H9 (cell line): ENCODE results near the gene TM9SF2. TPM values are rescaled to one million over a fixed set of nuclear protein-coding genes. Genes with fewer than 3 reads are reported as not detected.
A peak's percentile ranks its signal among the peaks of the same experiment; 100 is the strongest.

ENCODE experiments used
- DNase-seq: peaks from one replicate; pipeline ENCODE4 v3.0.0-alpha.2; 2017
- H2AFZ ChIP-seq: one replicate; pipeline ENCODE4 v1.6.1; 2013; ENCODE audit warnings: mild to moderate bottlenecking, low read length, control low read depth, moderate library complexity
- H2AK5ac ChIP-seq: 2 replicates; pipeline ENCODE4 v1.6.1; 2013; ENCODE audit warnings: low read length, control low read depth, mixed read lengths; ENCODE audit not compliant: insufficient read length
- H2BK120ac ChIP-seq: one replicate; pipeline ENCODE4 v1.6.1; 2013; ENCODE audit warnings: low read depth, mild to moderate bottlenecking, low read length, control low read depth, inconsistent platforms; ENCODE audit not compliant: poor library complexity, severe bottlenecking
- H2BK12ac ChIP-seq: 2 replicates; pipeline ENCODE4 v1.6.1; 2013; ENCODE audit warnings: low read length, control low read depth, mixed read lengths, low read depth; ENCODE audit not compliant: insufficient read length
- H2BK15ac ChIP-seq: 2 replicates; pipeline ENCODE4 v1.6.1; 2013; ENCODE audit warnings: low read depth, low read length, control low read depth
- H2BK20ac ChIP-seq: one replicate; pipeline ENCODE4 v1.6.1; 2013; ENCODE audit warnings: low read depth, mild to moderate bottlenecking, low read length, control low read depth, inconsistent platforms; ENCODE audit not compliant: poor library complexity, severe bottlenecking
- H2BK5ac ChIP-seq: 2 replicates; pipeline ENCODE4 v1.6.1; 2013; ENCODE audit warnings: low read length, control low read depth, mixed read lengths; ENCODE audit not compliant: insufficient read length
- H3K14ac ChIP-seq: 2 replicates; pipeline ENCODE4 v1.6.1; 2013; ENCODE audit warnings: low read length, control low read depth; ENCODE audit not compliant: insufficient read depth
- H3K18ac ChIP-seq: 2 replicates; pipeline ENCODE4 v1.6.1; 2013; ENCODE audit warnings: low read depth, mild to moderate bottlenecking, mixed read lengths, low read length, control low read depth; ENCODE audit not compliant: insufficient read length
- H3K23ac ChIP-seq: 2 replicates; pipeline ENCODE4 v1.6.1; 2013; ENCODE audit warnings: low read length, control low read depth, mixed read lengths, low read depth; ENCODE audit not compliant: insufficient read length
- H3K23me2 ChIP-seq: 2 replicates; pipeline ENCODE4 v1.6.1; 2013; ENCODE audit warnings: low read depth, mild to moderate bottlenecking, mixed read lengths, low read length, control low read depth; ENCODE audit not compliant: insufficient read length, poor library complexity, severe bottlenecking
- H3K27ac ChIP-seq: 2 replicates; pipeline ENCODE4 v1.5.1; 2013; ENCODE audit warnings: low read length, control low read depth, mixed read lengths, low read depth; ENCODE audit not compliant: insufficient read length
- H3K27me3 ChIP-seq: 2 replicates; pipeline ENCODE4 v1.6.1; 2013; ENCODE audit warnings: low read length, control low read depth, inconsistent platforms; ENCODE audit not compliant: insufficient read depth
- H3K4ac ChIP-seq: 2 replicates; pipeline ENCODE4 v1.6.1; 2013; ENCODE audit warnings: low read depth, mild to moderate bottlenecking, control low read depth, inconsistent platforms, low read length, moderate library complexity
- H3K4me1 ChIP-seq: 2 replicates; pipeline ENCODE4 v1.6.1; 2013; ENCODE audit warnings: low read length, control low read depth, inconsistent platforms; ENCODE audit not compliant: insufficient read depth
- H3K4me2 ChIP-seq: 2 replicates; pipeline ENCODE4 v1.6.1; 2013; ENCODE audit warnings: low read length, control low read depth, mixed read lengths; ENCODE audit not compliant: insufficient read length, insufficient read depth
- H3K56ac ChIP-seq: 2 replicates; pipeline ENCODE4 v1.6.1; 2013; ENCODE audit warnings: low read depth, mild to moderate bottlenecking, mixed read lengths, low read length, control low read depth; ENCODE audit not compliant: insufficient read length
- H3K79me1 ChIP-seq: 2 replicates; pipeline ENCODE4 v1.6.1; 2013; ENCODE audit warnings: low read depth, mild to moderate bottlenecking, moderate library complexity, low read length, control low read depth, inconsistent platforms; ENCODE audit not compliant: insufficient read depth, poor library complexity, severe bottlenecking
- H3K79me2 ChIP-seq: 2 replicates; pipeline ENCODE4 v1.6.1; 2013; ENCODE audit warnings: low read length, control low read depth, inconsistent platforms; ENCODE audit not compliant: insufficient read depth
- H3K9ac ChIP-seq: 2 replicates; pipeline ENCODE4 v1.6.1; 2013; ENCODE audit warnings: low read length, control low read depth, mixed read lengths; ENCODE audit not compliant: insufficient read length; ENCODE audit errors: extremely low read depth
- H3K9me3 ChIP-seq: one replicate; pipeline ENCODE4 v1.6.1; 2013; ENCODE audit warnings: low read depth, low read length, inconsistent platforms; ENCODE audit not compliant: control insufficient read depth
- H3T11ph ChIP-seq: one replicate; pipeline ENCODE4 v1.6.1; 2013; ENCODE audit warnings: mild to moderate bottlenecking, low read length, control low read depth, inconsistent platforms
- H4K20me1 ChIP-seq: one replicate; pipeline ENCODE4 v1.6.1; 2013; ENCODE audit not compliant: control insufficient read depth, insufficient read length, insufficient read depth
- H4K5ac ChIP-seq: 2 replicates; pipeline ENCODE4 v1.6.1; 2013; ENCODE audit warnings: low read depth, mild to moderate bottlenecking, mixed read lengths, low read length, control low read depth; ENCODE audit not compliant: insufficient read length
- H4K8ac ChIP-seq: replicated peaks from 2 replicates; pipeline ENCODE4 v1.6.1; 2013; ENCODE audit warnings: low read length, control low read depth, mixed read lengths, low read depth; ENCODE audit not compliant: insufficient read length
- H4K91ac ChIP-seq: 2 replicates; pipeline ENCODE4 v1.6.1; 2013; ENCODE audit warnings: low read depth, mild to moderate bottlenecking, moderate library complexity, mixed read lengths, low read length, control low read depth; ENCODE audit not compliant: insufficient read length
- H3K27ac Mint-ChIP-seq, 3 experiments: 2 replicates in 2 of 3; 3 replicates in 1 of 3; pipeline ENCODE4 v1.8.0; 2020 to 2021; ENCODE audit warnings: mixed read lengths in 3 of 3, mild to moderate bottlenecking in 1 of 3, moderate library complexity in 1 of 3
- H3K27me3 Mint-ChIP-seq: 2 replicates; pipeline ENCODE4 v1.8.0; 2021; ENCODE audit warnings: low read depth, mild to moderate bottlenecking, moderate library complexity, mixed read lengths
- H3K36me3 Mint-ChIP-seq, 3 experiments: 2 replicates in 2 of 3; 3 replicates in 1 of 3; pipeline ENCODE4 v1.8.0; 2020 to 2021; ENCODE audit warnings: low read depth in 3 of 3, mixed read lengths in 3 of 3; ENCODE audit not compliant: insufficient read depth in 1 of 3
- H3K4me1 Mint-ChIP-seq, 2 experiments: 2 replicates each; pipeline ENCODE4 v1.8.0; 2020; ENCODE audit warnings: mixed read lengths in 2 of 2
- H3K4me3 Mint-ChIP-seq, 2 experiments: 2 replicates in 1 of 2; 3 replicates in 1 of 2; pipeline ENCODE4 v1.8.0; 2020 to 2021; ENCODE audit warnings: mild to moderate bottlenecking in 2 of 2, mixed read lengths in 2 of 2, moderate library complexity in 1 of 2
- H3K9me3 Mint-ChIP-seq, 2 experiments: 2 replicates in 1 of 2; 3 replicates in 1 of 2; pipeline ENCODE4 v1.8.0; 2020; ENCODE audit warnings: mild to moderate bottlenecking in 2 of 2, mixed read lengths in 2 of 2, moderate library complexity in 1 of 2
- WGBS: extraction: QIAGEN DNeasy Blood & Tissue Kit; methylation state at CpG from one replicate; pipeline ENCODE4 v1.1.7; 2013; ENCODE audit warnings: missing lambda C conversion rate, low lambda C conversion rate, mixed read lengths; ENCODE audit not compliant: insufficient read length; ENCODE audit errors: extremely low coverage; 5-methylcytosine and 5-hydroxymethylcytosine counted together
- total RNA-seq: library from RNA; stranded (reverse); gene quantifications from 2 replicates; pipeline ENCODE4 v1.2.1, GENCODE V29; 2021
- TF ChIP-seq, protein P1 (sequence below): fragments of 200-600 bp; sonication (generic); conservative IDR thresholded peaks from 3 replicates; pipeline ENCODE4 v1.8.0; 2021; ENCODE audit warnings: antibody characterized with exemption, mild to moderate bottlenecking

TM9SF2 gene
- total RNA-seq, 1 experiment from 2014 or later = 86.1 TPM

DNA sequence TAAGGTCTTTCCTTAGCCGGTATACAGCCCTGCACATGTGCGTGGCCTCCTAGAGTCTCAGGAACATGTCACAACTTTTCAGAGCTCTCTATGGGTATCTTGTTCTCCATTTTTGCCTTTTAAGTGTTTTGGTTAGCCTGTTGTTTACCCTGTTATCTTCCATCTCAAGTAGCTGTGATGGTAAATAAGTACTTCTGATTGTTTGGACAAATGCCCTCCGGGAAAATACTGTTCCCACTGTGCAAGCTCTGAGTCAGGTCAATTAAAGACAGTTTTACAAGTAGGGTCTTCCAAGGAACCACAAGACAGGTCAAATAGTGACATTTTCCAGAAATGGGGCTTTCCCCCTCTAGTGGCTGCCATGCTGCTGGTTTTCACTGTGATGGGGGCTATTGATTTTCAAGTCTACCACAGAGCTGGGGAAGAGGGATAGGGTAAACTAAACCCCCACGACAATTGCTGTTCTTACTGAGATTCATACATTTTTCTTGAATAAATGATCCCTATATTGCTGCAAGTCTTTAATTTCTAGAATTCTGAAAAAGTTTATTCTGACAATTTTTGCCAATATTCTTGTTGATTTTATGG, 109.5 kb downstream of the TM9SF2 start:
- DNase-seq = peak; percentile 31
- Histone ChIP-seq H3K4me2 (no peak overlapping the region), H2AK5ac (no peak overlapping the region), H3T11ph (no peak overlapping the region), H2BK15ac (no peak overlapping the region), H3K56ac (no peak overlapping the region), H3K9ac (no peak overlapping the region), H3K4me1 (no peaks in the 10 kb centered on the region), H3K9me3 (no peaks in the 10 kb centered on the region), H4K8ac (no peak overlapping the region), H3K18ac (no peak overlapping the region), H3K23me2 (peaks cover 9% of the 10 kb centered on the region), H4K5ac (no peak overlapping the region), H3K4ac (no peak overlapping the region), H2BK20ac (no peak overlapping the region), H2AFZ (no peak overlapping the region), H3K79me1 (peaks cover 2% of the 10 kb centered on the region), H2BK120ac (no peak overlapping the region), H3K79me2 (no peaks in the 10 kb centered on the region), H2BK12ac (no peak overlapping the region), H3K23ac (no peak overlapping the region), H4K20me1 (no peaks in the 10 kb centered on the region), H3K27me3 (no peaks in the 10 kb centered on the region), H3K27ac (no peak overlapping the region), H3K14ac (no peak overlapping the region), H2BK5ac (no peak overlapping the region), H4K91ac (no peak overlapping the region)
- TF ChIP-seq, protein P1, sequence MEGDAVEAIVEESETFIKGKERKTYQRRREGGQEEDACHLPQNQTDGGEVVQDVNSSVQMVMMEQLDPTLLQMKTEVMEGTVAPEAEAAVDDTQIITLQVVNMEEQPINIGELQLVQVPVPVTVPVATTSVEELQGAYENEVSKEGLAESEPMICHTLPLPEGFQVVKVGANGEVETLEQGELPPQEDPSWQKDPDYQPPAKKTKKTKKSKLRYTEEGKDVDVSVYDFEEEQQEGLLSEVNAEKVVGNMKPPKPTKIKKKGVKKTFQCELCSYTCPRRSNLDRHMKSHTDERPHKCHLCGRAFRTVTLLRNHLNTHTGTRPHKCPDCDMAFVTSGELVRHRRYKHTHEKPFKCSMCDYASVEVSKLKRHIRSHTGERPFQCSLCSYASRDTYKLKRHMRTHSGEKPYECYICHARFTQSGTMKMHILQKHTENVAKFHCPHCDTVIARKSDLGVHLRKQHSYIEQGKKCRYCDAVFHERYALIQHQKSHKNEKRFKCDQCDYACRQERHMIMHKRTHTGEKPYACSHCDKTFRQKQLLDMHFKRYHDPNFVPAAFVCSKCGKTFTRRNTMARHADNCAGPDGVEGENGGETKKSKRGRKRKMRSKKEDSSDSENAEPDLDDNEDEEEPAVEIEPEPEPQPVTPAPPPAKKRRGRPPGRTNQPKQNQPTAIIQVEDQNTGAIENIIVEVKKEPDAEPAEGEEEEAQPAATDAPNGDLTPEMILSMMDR = peak; percentile 52
- WGBS = no CpG with 5 or more reads among the region's 4 CpGs
- peaks cover 33 to 37% of the 10 kb centered on the region in 2 experiments for H3K4me1 Mint-ChIP-seq
- peak overlapping the region in 2 of 3 experiments; percentile 22 to 71; a peak in 2 of 7 replicates for H3K27ac Mint-ChIP-seq
- H3K9me3 Mint-ChIP-seq = no peaks in the 10 kb centered on the region
- no peak overlapping the region for H3K4me3 Mint-ChIP-seq
- no peaks in the 10 kb centered on the region for H3K27me3 Mint-ChIP-seq
- H3K36me3 Mint-ChIP-seq = peaks cover 2 to 8% (median 3%) of the 10 kb centered on the region in 3 experiments; a peak in 4 of 7 replicates

Other genes starting within 250 kb of the TM9SF2 start
- gene GPR18, start 243.1 kb upstream of the TM9SF2 start, total RNA-seq = not detected in 2 replicates
- gene GPR183, start 194.1 kb upstream of the TM9SF2 start, total RNA-seq = not detected in 2 replicates
- gene CLYBL, start 105.2 kb downstream of the TM9SF2 start, total RNA-seq = 16.5 and 20.7 TPM in 2 replicates